Smooth muscle cell (in vitro differentiated cells): ENCODE data around the gene ZRANB1. TPM values are rescaled to one million over a fixed set of nuclear protein-coding genes. Genes with fewer than 3 reads are reported as not detected.

Experiments used
- DNase-seq: peaks from one replicate; lab custom pipeline; 2025; ENCODE audit not compliant: unreplicated experiment; lab: John Stamatoyannopoulos, UW
- H2AFZ ChIP-seq: fragments of 200-600 bp; sonication (generic); 2 replicates; pipeline ENCODE4 v1.6.0; 2016; ENCODE audit warnings: antibody characterized with exemption, low read depth, mild to moderate bottlenecking
- H3F3A ChIP-seq: fragments of 200-600 bp; sonication (generic); 2 replicates; pipeline ENCODE4 v1.6.0; 2017; ENCODE audit warnings: antibody characterized with exemption, low read depth
- H3K27ac ChIP-seq: fragments of 200-600 bp; sonication (generic); 2 replicates; pipeline ENCODE4 v1.5.1; 2016; ENCODE audit warnings: low read depth, mild to moderate bottlenecking
- H3K27me3 ChIP-seq: fragments of 200-600 bp; sonication (generic); 2 replicates; pipeline ENCODE4 v1.6.1; 2016; ENCODE audit warnings: low read depth, mild to moderate bottlenecking
- H3K36me3 ChIP-seq: fragments of 200-600 bp; sonication (generic); 2 replicates; pipeline ENCODE4 v1.5.1; 2016; ENCODE audit warnings: low read depth
- H3K4me1 ChIP-seq: fragments of 200-600 bp; sonication (generic); 2 replicates; pipeline ENCODE4 v1.5.1; 2016; ENCODE audit warnings: low read depth
- H3K4me2 ChIP-seq: fragments of 200-600 bp; sonication (generic); 2 replicates; pipeline ENCODE4 v1.6.0; 2016; ENCODE audit warnings: mild to moderate bottlenecking
- H3K4me3 ChIP-seq: fragments of 200-600 bp; sonication (generic); 2 replicates; pipeline ENCODE4 v1.5.1; 2016; ENCODE audit warnings: mild to moderate bottlenecking
- H3K79me2 ChIP-seq: fragments of 200-600 bp; sonication (generic); 2 replicates; pipeline ENCODE4 v1.6.0; 2016; ENCODE audit warnings: low read depth, mild to moderate bottlenecking
- H3K9ac ChIP-seq: fragments of 200-600 bp; sonication (generic); 2 replicates; pipeline ENCODE4 v1.6.0; 2016; ENCODE audit warnings: low read depth
- H3K9me3 ChIP-seq: fragments of 200-600 bp; sonication (generic); replicated peaks from 2 replicates; pipeline ENCODE4 v1.5.1; 2016; ENCODE audit warnings: low read depth
- H4K20me1 ChIP-seq: fragments of 200-600 bp; sonication (generic); 2 replicates; pipeline ENCODE4 v1.6.0; 2016; ENCODE audit warnings: low read depth
- CTCF ChIP-seq: fragments of 200-600 bp; sonication (generic); IDR thresholded peaks from 2 replicates; pipeline ENCODE4 v1.5.1; 2017; ENCODE audit warnings: borderline replicate concordance, mild to moderate bottlenecking, antibody characterized with exemption; ENCODE audit not compliant: insufficient read depth, poor library complexity, severe bottlenecking
- WGBS: methylation state at CpG from one replicate; pipeline ENCODE4 v1.1.7; 2016; ENCODE audit warnings: low lambda C conversion rate; 5-methylcytosine and 5-hydroxymethylcytosine counted together
- polyA plus RNA-seq: library from polyadenylated mRNA; unstranded; fragments of >200 nt; fragmentation: Nextera tagmentation; extraction: Ambion mirVana; gene quantifications from 2 replicates; pipeline ENCODE4 v1.2.1, GENCODE V29; 2016
- total RNA-seq: library from RNA; depleted of rRNA; stranded (reverse); fragments of >200 nt; gene quantifications from 2 replicates; pipeline ENCODE4 v1.2.3, GENCODE V29; 2014

Gene ZRANB1
- total and polyA plus RNA-seq, 2 experiments from 2014 or later = 7.5 to 24.1 TPM

- Histone ChIP-seq H3K79me2 (peaks cover 3% of the 10 kb centered on the region), H4K20me1 (peaks cover 33% of the 10 kb centered on the region), H3K9me3 (no peaks in the 10 kb centered on the region), H3K4me1 (no peaks in the 10 kb centered on the region), H3K4me3 (no peak overlapping the region), H2AFZ (no peak overlapping the region), H3K36me3 (no peaks in the 10 kb centered on the region), H3K4me2 (no peak overlapping the region), H3K9ac (no peak overlapping the region), H3K27ac (no peak overlapping the region), H3F3A (peaks cover 4% of the 10 kb centered on the region), H3K27me3 (no peaks in the 10 kb centered on the region)
- no peak for TF ChIP-seq CTCF
- DNase-seq = no peak
- 93% methylated on average over 31 of the region's 31 CpGs for WGBS
Observed at GRCh38 chr10:124994573-124995473, 52.9 kb downstream of the ZRANB1 start.

GRCh38 chr10:124995605-124996004, 53.7 kb downstream of the ZRANB1 start:
- H4K20me1 ChIP-seq = peaks cover 40% of the 10 kb centered on the region
- no peak for DNase-seq
- H3K79me2 ChIP-seq = peaks cover 3% of the 10 kb centered on the region
- H3K27me3 ChIP-seq = no peaks in the 10 kb centered on the region
- H3K4me1 ChIP-seq = no peaks in the 10 kb centered on the region
- H3F3A ChIP-seq = peaks cover 4% of the 10 kb centered on the region
- H3K36me3 ChIP-seq = no peaks in the 10 kb centered on the region
- H2AFZ ChIP-seq = no peak overlapping the region
- H3K27ac ChIP-seq = no peak overlapping the region
- H3K9me3 ChIP-seq = no peaks in the 10 kb centered on the region
- no peak overlapping the region for H3K4me2 ChIP-seq
- no peak overlapping the region for H3K9ac ChIP-seq
- H3K4me3 ChIP-seq = no peak overlapping the region
- no peak for TF ChIP-seq CTCF
- 94% methylated on average over 11 of the region's 11 CpGs for WGBS

GRCh38 chr10:124996127-124996853, 54.4 kb downstream of the ZRANB1 start:
- WGBS = 98% methylated on average over 24 of the region's 24 CpGs
- no peaks in the 10 kb centered on the region for H3K27me3 ChIP-seq
- H3K27ac ChIP-seq = no peak overlapping the region
- H4K20me1 ChIP-seq = peaks cover 47% of the 10 kb centered on the region
- no peaks in the 10 kb centered on the region for H3K4me1 ChIP-seq
- H3K36me3 ChIP-seq = no peaks in the 10 kb centered on the region
- TF ChIP-seq CTCF = no peak
- no peak overlapping the region for H3K4me3 ChIP-seq
- no peak overlapping the region for H3K9ac ChIP-seq
- H2AFZ ChIP-seq = no peak overlapping the region
- H3K79me2 ChIP-seq = peaks cover 3% of the 10 kb centered on the region
- peaks cover 4% of the 10 kb centered on the region for H3F3A ChIP-seq
- H3K9me3 ChIP-seq = no peaks in the 10 kb centered on the region
- DNase-seq = no peak
- no peak overlapping the region for H3K4me2 ChIP-seq
